Measurements from ENCODE around the gene C14orf132. TPM values are rescaled to one million over a fixed set of nuclear protein-coding genes. Genes with fewer than 3 reads are reported as not detected.

C14orf132 gene
- total and polyA plus RNA-seq, 2 donors (not counting 1 experiment from before 2014, with no cell fraction given): 0.30 to 0.85 TPM

GRCh38 chr14:96053248-96053599 lies 14.1 kb downstream of the C14orf132 start:
- ChIA-PET POLR2A (no interaction called here), CTCF (no interaction called here)
- H3K27ac ChIP-seq (ENCODE audit: low read length in 2 of 2): no peak overlapping the region
- no peaks in the 10 kb centered on the region for H3K36me3 ChIP-seq (replicated peaks in 1 of 2; ENCODE audit: control extremely low read depth in 1 of 2, control insufficient read depth in 1 of 2, extremely low read depth in 1 of 2, insufficient read depth in 2 of 2, low read length in 1 of 2)
- no peaks in the 10 kb centered on the region for H3K4me1 ChIP-seq (ENCODE audit: control insufficient read depth in 2 of 2, insufficient read depth in 2 of 2, low read length in 2 of 2)
- H3K9me3 ChIP-seq (ENCODE audit: control extremely low read depth in 1 of 3, control insufficient read depth in 2 of 3, insufficient read depth in 1 of 3, low read length in 2 of 3): no peaks in the 10 kb centered on the region
- H3K4me2 ChIP-seq (replicated peaks; ENCODE audit: low read depth, low read length, poor library complexity, severe bottlenecking): no peak overlapping the region
- 77% methylated on average over 5 of the region's 5 CpGs for WGBS (ENCODE audit: insufficient coverage)
- intact Hi-C loops (cut with micrococcal nuclease): no loop called here
- no peak overlapping the region for H3K4me3 ChIP-seq (ENCODE audit: control extremely low read depth in 1 of 5, extremely low read depth in 1 of 5, insufficient read depth in 1 of 5, low read depth in 2 of 5, low read length in 4 of 5)
- ATAC-seq (ENCODE audit: low read depth) (no peak), DNase-seq (no peak)
- no peaks in the 10 kb centered on the region for H3K79me2 ChIP-seq (ENCODE audit: control insufficient read depth, insufficient read depth, low read length)
- Mint-ChIP-seq H3K4me3 (no peak overlapping the region), H3K4me1 (no peaks in the 10 kb centered on the region), H3K27me3 (peaks cover 41% of the 10 kb centered on the region), H3K27ac (no peak overlapping the region), H3K9me3 (ENCODE audit: insufficient read depth) (no peaks in the 10 kb centered on the region)
- H2AFZ ChIP-seq (ENCODE audit: insufficient read depth, low read depth, low read length, poor library complexity, severe bottlenecking): no peak overlapping the region
- no peak for TF ChIP-seq EZH2 (IDR thresholded peaks at IDR 0.05; ENCODE audit: borderline replicate concordance, insufficient read depth, low read depth, low read length, poor library complexity, severe bottlenecking)
- TF ChIP-seq, protein P1, sequence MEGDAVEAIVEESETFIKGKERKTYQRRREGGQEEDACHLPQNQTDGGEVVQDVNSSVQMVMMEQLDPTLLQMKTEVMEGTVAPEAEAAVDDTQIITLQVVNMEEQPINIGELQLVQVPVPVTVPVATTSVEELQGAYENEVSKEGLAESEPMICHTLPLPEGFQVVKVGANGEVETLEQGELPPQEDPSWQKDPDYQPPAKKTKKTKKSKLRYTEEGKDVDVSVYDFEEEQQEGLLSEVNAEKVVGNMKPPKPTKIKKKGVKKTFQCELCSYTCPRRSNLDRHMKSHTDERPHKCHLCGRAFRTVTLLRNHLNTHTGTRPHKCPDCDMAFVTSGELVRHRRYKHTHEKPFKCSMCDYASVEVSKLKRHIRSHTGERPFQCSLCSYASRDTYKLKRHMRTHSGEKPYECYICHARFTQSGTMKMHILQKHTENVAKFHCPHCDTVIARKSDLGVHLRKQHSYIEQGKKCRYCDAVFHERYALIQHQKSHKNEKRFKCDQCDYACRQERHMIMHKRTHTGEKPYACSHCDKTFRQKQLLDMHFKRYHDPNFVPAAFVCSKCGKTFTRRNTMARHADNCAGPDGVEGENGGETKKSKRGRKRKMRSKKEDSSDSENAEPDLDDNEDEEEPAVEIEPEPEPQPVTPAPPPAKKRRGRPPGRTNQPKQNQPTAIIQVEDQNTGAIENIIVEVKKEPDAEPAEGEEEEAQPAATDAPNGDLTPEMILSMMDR (IDR thresholded peaks at IDR 0.05): no peak
- H4K20me1 ChIP-seq (ENCODE audit: control insufficient read depth, insufficient read depth, low read length, poor library complexity, severe bottlenecking): no peaks in the 10 kb centered on the region
- H3K9ac ChIP-seq (ENCODE audit: low read length): no peak overlapping the region
- H3K27me3 ChIP-seq (replicated peaks in 1 of 4; ENCODE audit: control extremely low read depth in 1 of 4, control insufficient read depth in 3 of 4, insufficient read depth in 4 of 4, low read length in 3 of 4): peaks cover 0 to 3% (median 0%) of the 10 kb centered on the region in 4 experiments

DNA sequence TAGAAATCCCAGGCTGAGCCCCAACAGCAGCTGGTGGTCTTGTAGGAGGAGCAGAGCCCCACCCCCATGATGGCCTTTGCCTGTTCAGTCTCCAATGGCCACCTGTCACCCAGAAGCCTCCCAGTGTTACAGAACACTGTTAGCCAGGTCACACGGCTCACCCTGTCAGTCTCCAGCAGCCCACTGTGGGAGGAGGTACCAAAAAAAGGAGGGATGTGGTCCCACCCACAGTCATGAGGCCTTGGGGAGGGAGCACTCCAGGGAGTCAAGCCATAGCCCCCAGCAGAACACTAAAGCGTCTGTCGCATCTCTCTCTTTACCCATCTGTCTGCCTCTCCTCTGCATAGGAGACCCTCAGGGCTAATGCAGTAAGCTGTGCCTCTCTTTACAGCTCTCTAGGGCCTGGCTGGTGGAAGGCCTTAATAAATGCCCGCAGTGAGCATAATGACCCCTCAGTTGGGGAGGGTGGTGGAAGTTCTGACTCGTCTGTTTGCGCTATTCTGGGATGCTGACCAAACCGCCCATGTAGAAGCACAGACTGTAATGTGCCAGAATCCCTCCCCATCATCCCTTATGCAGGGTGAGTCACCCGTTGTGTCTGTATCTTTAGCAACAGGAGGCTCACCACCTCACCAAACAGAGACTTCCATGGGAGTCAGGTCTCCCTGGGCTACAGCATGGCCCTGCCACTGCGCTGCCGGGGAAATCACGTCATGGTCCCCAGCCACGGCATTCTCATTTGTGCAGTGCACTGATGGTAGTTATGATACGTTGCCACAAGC lies 14.6 kb downstream of the C14orf132 start:
- DNase-seq: no peak
- WGBS (ENCODE audit: insufficient coverage): 95% methylated on average over 9 of the region's 13 CpGs
- no peaks in the 10 kb centered on the region for H3K4me1 Mint-ChIP-seq

More for the DNA sequence above, 14.6 kb downstream of the C14orf132 start:
- ChIA-PET POLR2A (no interaction called here), CTCF (no interaction called here)
- no peaks in the 10 kb centered on the region for H3K79me2 ChIP-seq (ENCODE audit: control insufficient read depth, insufficient read depth, low read length)
- peaks cover 43% of the 10 kb centered on the region for H3K27me3 Mint-ChIP-seq
- H3K27me3 ChIP-seq (replicated peaks in 1 of 4; ENCODE audit: control extremely low read depth in 1 of 4, control insufficient read depth in 3 of 4, insufficient read depth in 4 of 4, low read length in 3 of 4): peaks cover 0 to 3% (median 0%) of the 10 kb centered on the region in 4 experiments
- no peak for ATAC-seq (ENCODE audit: low read depth)
- no peaks in the 10 kb centered on the region for H3K36me3 ChIP-seq (replicated peaks in 1 of 2; ENCODE audit: control extremely low read depth in 1 of 2, control insufficient read depth in 1 of 2, extremely low read depth in 1 of 2, insufficient read depth in 2 of 2, low read length in 1 of 2)
- no peak overlapping the region for H3K27ac ChIP-seq (ENCODE audit: low read length in 2 of 2)
- H3K9me3 ChIP-seq (ENCODE audit: control extremely low read depth in 1 of 3, control insufficient read depth in 2 of 3, insufficient read depth in 1 of 3, low read length in 2 of 3): no peaks in the 10 kb centered on the region
- no peak for TF ChIP-seq EZH2 (IDR thresholded peaks at IDR 0.05; ENCODE audit: borderline replicate concordance, insufficient read depth, low read depth, low read length, poor library complexity, severe bottlenecking)
- TF ChIP-seq, protein P1 (IDR thresholded peaks at IDR 0.05): no peak
- H2AFZ ChIP-seq (ENCODE audit: insufficient read depth, low read depth, low read length, poor library complexity, severe bottlenecking): no peak overlapping the region
- H4K20me1 ChIP-seq (ENCODE audit: control insufficient read depth, insufficient read depth, low read length, poor library complexity, severe bottlenecking): no peaks in the 10 kb centered on the region
- no peaks in the 10 kb centered on the region for H3K4me1 ChIP-seq (ENCODE audit: control insufficient read depth in 2 of 2, insufficient read depth in 2 of 2, low read length in 2 of 2)
- no peak overlapping the region for H3K27ac Mint-ChIP-seq
- no peak overlapping the region for H3K4me3 ChIP-seq (ENCODE audit: control extremely low read depth in 1 of 5, extremely low read depth in 1 of 5, insufficient read depth in 1 of 5, low read depth in 2 of 5, low read length in 4 of 5)
- no peaks in the 10 kb centered on the region for H3K9me3 Mint-ChIP-seq (ENCODE audit: insufficient read depth)
- no peak overlapping the region for H3K4me3 Mint-ChIP-seq
- intact Hi-C loops (cut with micrococcal nuclease): no loop called here
- H3K4me2 ChIP-seq (replicated peaks; ENCODE audit: low read depth, low read length, poor library complexity, severe bottlenecking): no peak overlapping the region
- no peak overlapping the region for H3K9ac ChIP-seq (ENCODE audit: low read length)

Measured in B cell (primary cell).